ENCODE data around the gene KRTAP1-5. TPM values are rescaled to one million over a fixed set of nuclear protein-coding genes. Genes with fewer than 3 reads are reported as not detected.
"Not testable (repeated sequence)": the region's sequence is repeated elsewhere in the genome, so short reads cannot be mapped to it uniquely, and the experiment has no call there.

The KRTAP1-5 gene, protein sequence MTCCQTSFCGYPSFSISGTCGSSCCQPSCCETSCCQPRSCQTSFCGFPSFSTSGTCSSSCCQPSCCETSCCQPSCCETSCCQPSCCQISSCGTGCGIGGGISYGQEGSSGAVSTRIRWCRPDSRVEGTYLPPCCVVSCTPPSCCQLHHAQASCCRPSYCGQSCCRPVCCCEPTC
- total RNA-seq (not detected), polyA plus RNA-seq (not detected), total RNA-seq (0 to 0.09 (median 0) reads per million in 6 experiments)

DNA sequence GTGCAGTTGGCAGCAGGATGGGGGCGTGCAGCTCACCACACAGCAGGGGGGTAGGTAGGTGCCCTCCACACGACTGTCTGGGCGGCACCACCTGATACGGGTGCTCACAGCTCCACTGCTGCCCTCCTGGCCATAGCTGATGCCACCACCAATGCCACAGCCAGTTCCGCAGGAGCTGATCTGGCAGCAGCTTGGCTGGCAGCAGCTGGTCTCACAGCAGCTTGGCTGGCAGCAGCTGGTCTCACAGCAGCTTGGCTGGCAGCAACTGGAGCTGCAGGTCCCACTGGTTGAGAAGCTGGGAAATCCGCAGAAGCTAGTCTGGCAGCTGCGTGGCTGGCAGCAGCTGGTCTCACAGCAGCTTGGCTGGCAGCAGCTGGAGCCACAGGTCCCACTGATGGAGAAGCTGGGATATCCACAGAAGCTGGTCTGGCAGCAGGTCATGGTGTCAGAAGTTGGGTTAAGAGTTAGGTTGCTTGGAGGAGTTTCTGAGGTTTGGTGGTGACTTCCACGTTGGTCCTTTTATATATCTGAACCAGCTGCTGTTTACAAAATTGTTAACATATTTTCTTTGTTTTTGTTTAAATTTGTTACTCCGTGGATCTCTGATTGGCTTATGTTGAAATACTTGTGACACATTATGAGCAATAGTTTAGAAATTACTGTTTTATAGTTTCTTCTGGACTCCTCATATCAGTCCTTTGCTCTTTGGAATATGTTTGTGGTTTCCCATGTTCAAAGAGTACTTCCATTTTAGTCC, at the start of gene KRTAP1-5:
Gene KRTAP1-5, minus strand, starts transcription at position 494 of the 757 bp plus-strand sequence. Its CDS starts 53 bp downstream, at position 441.
- H3K27me3 Mint-ChIP-seq: peaks cover 0 to 21% (median 13%) of the 10 kb centered on the region in 5 donors
- H3K4me3 Mint-ChIP-seq: no peak within 1 kb of the TSS
- ATAC-seq (no peak), DNase-seq (no peak)
- no peak within 1 kb of the TSS for H3K27ac Mint-ChIP-seq
- peaks cover 0 to 14% (median 5%) of the 10 kb centered on the region in 4 donors for H3K4me1 Mint-ChIP-seq
- H3K36me3 Mint-ChIP-seq: no peaks in the 10 kb centered on the region
- peaks cover 0 to 5% (median 0%) of the 10 kb centered on the region in 9 donors for H3K9me3 Mint-ChIP-seq
- POLR2A ChIA-PET: no interaction called here

DNA sequence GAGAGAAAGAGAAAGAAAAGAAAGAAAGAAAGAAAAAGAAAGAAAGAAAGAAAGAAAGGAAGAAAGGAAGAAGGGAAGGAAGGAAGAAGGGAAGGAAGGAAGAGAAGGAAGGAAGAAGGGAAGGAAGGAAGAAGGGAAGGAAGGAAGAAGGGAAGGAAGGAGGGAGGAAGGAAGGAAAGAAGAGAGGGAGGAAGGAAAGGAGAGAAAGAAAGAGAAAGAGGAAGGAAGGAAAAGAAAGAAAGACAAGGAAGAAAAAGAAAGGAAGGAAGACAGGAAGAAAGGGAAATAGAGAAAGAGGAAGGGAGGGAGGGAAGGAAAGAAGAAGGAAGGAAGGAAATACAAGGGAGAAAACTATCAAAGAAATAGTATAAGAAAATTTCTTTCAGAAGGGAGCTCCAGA, 49.8 kb upstream of the KRTAP1-5 start:
- POLR2A ChIA-PET: no interaction called here
- ATAC-seq: no peak
- H3K27ac Mint-ChIP-seq: no peak overlapping the region

DNA sequence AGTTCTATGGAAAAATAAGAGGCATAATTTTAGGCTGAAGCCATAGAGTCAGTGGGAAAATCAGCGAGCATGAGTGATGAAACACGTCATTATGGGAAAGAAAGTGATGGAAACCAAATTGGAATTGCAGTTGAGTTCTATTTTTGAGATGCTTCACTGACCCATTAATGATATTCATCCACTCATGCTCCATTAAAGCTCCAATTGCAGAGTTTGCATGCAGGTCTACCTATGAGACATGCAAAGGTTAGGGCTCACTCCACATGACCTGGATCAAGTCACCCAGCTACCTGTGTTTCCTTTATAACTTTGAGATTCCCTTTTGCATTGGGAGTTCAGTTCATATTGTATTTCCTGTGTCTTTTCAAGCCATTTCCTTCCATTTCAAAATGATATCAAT, 46.7 kb upstream of the KRTAP1-5 start:
- POLR2A ChIA-PET: no interaction called here
- no peak overlapping the region for H3K4me3 Mint-ChIP-seq
- DNase-seq (no peak), ATAC-seq (no peak)
- no peaks in the 10 kb centered on the region for H3K36me3 Mint-ChIP-seq
- H3K4me1 Mint-ChIP-seq: peaks cover 0 to 6% (median 2%) of the 10 kb centered on the region in 4 donors
- no peak overlapping the region for H3K27ac Mint-ChIP-seq
- peaks cover 4 to 22% (median 12%) of the 10 kb centered on the region in 5 donors for H3K27me3 Mint-ChIP-seq
- H3K9me3 Mint-ChIP-seq: no peaks in the 10 kb centered on the region

More for the DNA sequence above, 49.8 kb upstream of the KRTAP1-5 start:
- no peak for DNase-seq
- peaks cover 4 to 22% (median 15%) of the 10 kb centered on the region in 5 donors for H3K27me3 Mint-ChIP-seq
- no peaks in the 10 kb centered on the region for H3K9me3 Mint-ChIP-seq
- H3K4me3 Mint-ChIP-seq: no peak overlapping the region
- H3K4me1 Mint-ChIP-seq: peaks cover 0 to 2% (median 0%) of the 10 kb centered on the region in 4 donors
- no peaks in the 10 kb centered on the region for H3K36me3 Mint-ChIP-seq

DNA sequence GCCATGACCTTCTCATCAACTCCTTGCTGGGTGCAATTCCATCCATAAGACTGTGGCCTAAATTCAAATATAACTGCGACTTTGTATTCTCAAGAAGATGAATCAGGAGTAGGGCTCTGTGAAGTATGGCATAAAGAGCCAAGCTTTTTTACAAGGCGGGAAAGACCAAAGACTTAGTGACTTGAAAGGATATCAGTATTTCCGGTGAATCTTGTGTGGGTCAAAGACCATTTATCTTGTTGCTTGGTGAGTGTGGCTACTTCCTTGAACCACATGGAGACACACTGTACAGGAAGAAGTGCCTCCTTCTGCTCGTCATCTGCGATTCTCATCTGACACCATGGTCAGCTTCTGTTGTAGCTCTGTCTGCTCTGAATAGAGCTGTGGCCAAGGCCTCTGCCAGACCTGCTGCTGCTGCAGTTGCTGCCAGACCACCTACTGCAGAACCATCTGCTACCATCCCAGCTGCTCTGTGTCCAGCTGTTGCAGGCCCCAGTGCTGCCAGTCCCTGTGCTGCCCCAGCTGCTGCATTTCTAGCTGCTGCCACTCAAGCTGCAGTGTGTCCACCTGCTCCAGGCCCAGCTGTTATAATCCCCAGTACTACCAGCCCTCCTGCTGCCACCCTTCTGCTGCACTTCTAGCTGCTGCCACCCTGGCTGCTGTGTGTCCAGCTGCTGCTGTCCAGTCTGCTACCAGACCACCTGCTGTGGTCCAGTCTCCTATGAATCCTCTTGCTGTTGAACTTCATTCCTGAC, 44.8 kb upstream of the KRTAP1-5 start:
- no peak for ATAC-seq
- Mint-ChIP-seq H3K27me3 (peaks cover 4 to 19% (median 11%) of the 10 kb centered on the region in 5 donors), H3K36me3 (no peaks in the 10 kb centered on the region), H3K4me3 (no peak overlapping the region), H3K4me1 (peaks cover 0 to 6% (median 2%) of the 10 kb centered on the region in 4 donors), H3K9me3 (no peaks in the 10 kb centered on the region), H3K27ac (no peak overlapping the region)
- POLR2A ChIA-PET: no interaction called here
- DNase-seq: no peak

DNA sequence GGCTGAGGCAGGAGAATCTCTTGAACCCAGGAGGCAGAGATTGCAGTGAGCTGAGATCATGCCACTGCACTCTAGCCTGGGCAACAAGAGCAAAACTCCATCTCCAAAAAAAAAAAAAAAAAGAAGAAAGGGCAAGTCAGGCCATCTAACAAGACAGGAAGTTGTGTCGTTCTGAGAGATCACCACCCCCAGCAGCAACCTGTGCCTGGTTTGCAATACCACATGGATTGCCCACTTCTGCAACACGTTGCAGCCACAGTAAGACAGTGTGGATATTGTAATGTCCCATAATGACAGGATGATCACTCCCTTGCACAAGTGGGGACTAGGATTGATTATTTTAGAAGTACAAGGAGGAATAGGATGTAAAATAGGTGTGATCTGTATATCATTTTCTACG, 42.0 kb upstream of the KRTAP1-5 start:
- H3K27ac Mint-ChIP-seq: no peak overlapping the region
- DNase-seq (no peak), ATAC-seq (no peak)
- H3K4me1 Mint-ChIP-seq: peaks cover 0 to 6% (median 1%) of the 10 kb centered on the region in 4 donors
- H3K9me3 Mint-ChIP-seq: no peaks in the 10 kb centered on the region
- no peak overlapping the region for H3K4me3 Mint-ChIP-seq
- peaks cover 0 to 2% (median 0%) of the 10 kb centered on the region in 5 donors for H3K27me3 Mint-ChIP-seq
- no peaks in the 10 kb centered on the region for H3K36me3 Mint-ChIP-seq
- POLR2A ChIA-PET: no interaction called here

DNA sequence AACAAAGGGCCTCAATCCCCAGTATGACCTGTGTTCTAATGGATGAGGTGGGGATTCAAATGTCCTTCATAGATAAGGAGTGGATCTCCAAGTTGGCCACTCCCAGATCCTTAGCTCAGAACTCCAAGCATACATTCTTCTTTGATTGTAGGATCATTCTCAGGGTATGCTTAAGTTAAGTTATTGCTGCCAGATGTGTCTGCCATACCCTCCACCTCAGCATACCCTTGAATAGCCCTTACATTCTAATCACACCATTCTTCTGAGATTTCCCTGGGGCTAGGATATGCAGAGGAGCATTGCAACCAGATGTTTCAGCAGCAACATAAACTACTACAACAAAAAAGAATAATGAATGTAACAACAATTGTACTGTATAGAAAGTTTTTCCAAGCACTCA, 40.3 kb upstream of the KRTAP1-5 start:
- ATAC-seq: no peak
- no peaks in the 10 kb centered on the region for H3K9me3 Mint-ChIP-seq
- DNase-seq: no peak
- peaks cover 0 to 6% (median 1%) of the 10 kb centered on the region in 4 donors for H3K4me1 Mint-ChIP-seq
- no peak overlapping the region for H3K4me3 Mint-ChIP-seq
- H3K27me3 Mint-ChIP-seq: peaks cover 0 to 7% (median 2%) of the 10 kb centered on the region in 5 donors
- no peaks in the 10 kb centered on the region for H3K36me3 Mint-ChIP-seq
- POLR2A ChIA-PET: no interaction called here
- H3K27ac Mint-ChIP-seq: no peak overlapping the region

DNA sequence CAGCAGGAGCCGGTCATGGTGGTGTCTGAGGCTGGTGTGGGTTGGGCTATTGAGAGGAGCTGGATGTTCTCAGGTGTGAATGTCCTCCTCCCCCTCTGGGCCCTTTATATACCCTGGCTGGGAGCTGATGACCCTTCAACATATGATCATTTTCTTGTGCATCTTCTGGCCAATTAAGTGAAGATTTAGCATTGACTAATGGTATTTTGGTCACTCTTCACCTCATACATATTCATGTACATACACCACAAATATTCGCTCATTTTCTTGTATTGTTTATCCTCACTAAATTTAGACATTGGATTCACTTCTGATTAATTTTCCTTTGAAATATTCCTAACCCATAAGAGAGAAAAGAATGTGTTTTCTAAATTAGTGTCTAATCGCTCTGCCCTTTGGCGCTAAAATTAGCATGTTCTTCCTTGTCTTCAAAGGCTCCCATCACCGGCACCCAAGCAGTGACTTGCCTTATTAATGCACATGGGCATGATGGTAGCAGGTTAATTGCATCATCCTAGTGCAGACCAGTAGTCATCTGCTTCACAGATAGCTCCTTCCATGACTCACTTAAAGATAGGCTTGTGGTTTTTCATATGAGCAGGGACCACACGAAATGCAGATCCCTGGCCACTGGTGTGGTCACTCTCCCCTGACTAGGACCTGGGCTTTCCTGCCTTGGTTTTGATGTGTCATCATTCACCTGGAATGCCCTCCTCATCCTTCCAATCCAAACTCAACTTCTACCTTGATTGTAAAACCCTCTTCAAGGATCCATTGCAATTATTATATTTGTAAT, 39.0 kb upstream of the KRTAP1-5 start, which contains the start of gene KRTAP2-4:
Gene KRTAP2-4, minus strand, starts transcription at position 51 of the 796 bp plus-strand sequence. Its CDS starts 34 bp downstream, at position 17.
- Mint-ChIP-seq H3K27ac (no peak within 1 kb of the TSS), H3K4me3 (no peak within 1 kb of the TSS), H3K27me3 (peaks cover under 1 to 13% (median 5%) of the 10 kb centered on the region in 5 donors), H3K9me3 (no peaks in the 10 kb centered on the region), H3K36me3 (no peaks in the 10 kb centered on the region), H3K4me1 (peaks cover 0 to 6% (median 1%) of the 10 kb centered on the region in 4 donors)
- no peak for DNase-seq
- no peak for ATAC-seq
- POLR2A ChIA-PET: no interaction called here

DNA sequence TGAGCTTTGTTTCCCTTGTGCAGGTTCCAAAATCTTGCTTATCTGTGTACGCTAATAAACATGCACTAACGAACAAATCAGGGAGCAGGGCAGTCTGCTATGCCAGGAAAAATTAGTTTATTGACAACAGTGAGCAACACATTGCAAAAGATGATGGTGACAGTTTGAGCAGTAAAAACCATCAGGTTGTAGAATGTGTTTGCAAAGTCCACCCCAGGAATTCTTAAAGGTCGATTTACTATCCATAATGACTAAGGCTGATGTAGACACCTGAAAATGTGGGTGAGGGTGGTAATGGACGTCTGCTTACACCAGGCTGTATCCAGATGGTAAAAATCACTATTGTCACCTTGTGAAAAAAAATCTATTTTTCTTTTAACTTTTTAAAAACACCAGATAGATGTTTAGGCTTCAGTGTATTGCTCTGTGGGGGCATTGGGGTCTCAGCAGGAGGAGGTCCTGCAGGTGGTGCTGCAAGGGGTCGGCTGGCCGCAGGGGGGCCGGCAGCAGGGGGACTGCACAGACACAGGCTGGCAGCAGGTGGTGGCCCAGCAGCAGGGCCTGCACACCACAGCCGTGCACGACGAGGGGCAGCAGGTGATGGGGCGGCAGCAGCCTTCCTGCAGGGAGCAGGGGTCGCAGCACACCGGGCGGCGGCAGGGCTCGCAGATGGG, 38.1 kb upstream of the KRTAP1-5 start:
- H3K4me1 Mint-ChIP-seq, H3K4me3 Mint-ChIP-seq, ATAC-seq, DNase-seq, H3K9me3 Mint-ChIP-seq, H3K36me3 Mint-ChIP-seq, POLR2A ChIA-PET, H3K27ac Mint-ChIP-seq: not testable (repeated sequence)
- peaks cover 8 to 20% (median 11%) of the 10 kb centered on the region in 5 donors for H3K27me3 Mint-ChIP-seq

DNA sequence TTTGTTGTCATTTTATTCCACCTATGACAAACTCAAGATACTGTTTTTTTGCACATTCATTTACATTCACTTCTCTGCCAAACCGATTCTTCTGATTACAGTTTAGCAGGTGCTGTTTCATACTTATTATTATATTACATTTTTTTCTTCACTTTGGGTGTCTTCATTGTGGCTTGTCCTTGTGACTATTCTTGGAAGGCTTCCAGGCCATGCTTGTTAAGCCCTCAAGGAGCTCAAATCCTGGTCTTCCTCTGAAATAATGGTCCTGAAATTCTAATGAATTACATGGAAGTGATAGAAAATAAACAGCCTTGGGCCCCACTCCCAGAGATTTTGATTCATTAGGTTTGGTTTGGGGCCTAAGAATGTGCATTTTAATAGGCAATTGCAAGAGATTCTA, 37.3 kb upstream of the KRTAP1-5 start:
- no peaks in the 10 kb centered on the region for H3K36me3 Mint-ChIP-seq
- no peak overlapping the region for H3K27ac Mint-ChIP-seq
- POLR2A ChIA-PET: no interaction called here

DNA sequence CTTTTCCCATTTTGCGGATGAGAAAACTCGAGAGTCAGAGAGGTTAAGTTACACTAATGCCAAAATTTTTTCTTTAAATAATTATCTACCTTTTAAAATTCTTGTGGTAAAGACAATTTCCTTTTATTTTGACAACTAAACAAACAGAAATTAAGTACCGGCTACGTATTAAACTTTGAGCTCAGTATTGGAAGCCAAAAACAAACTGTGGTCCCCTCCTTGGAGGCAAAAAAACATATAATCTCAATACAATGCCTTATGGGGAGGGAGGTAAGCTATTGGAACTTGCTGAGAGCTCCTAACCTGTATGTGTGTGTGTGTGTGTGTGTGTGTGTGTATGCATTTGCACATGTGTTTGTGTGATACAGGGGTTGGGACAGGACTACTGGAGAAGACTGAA, 36.4 kb upstream of the KRTAP1-5 start:
- POLR2A ChIA-PET: no interaction called here
- no peaks in the 10 kb centered on the region for H3K4me1 Mint-ChIP-seq
- DNase-seq (no peak), ATAC-seq (no peak)
- H3K36me3 Mint-ChIP-seq: no peaks in the 10 kb centered on the region
- H3K27me3 Mint-ChIP-seq: peaks cover 14 to 32% (median 21%) of the 10 kb centered on the region in 5 donors
- H3K9me3 Mint-ChIP-seq: no peaks in the 10 kb centered on the region
- no peak overlapping the region for H3K27ac Mint-ChIP-seq
- H3K4me3 Mint-ChIP-seq: no peak overlapping the region

More for the DNA sequence above, 37.3 kb upstream of the KRTAP1-5 start:
- Mint-ChIP-seq H3K4me1 (peaks cover 0 to 5% (median 1%) of the 10 kb centered on the region in 4 donors), H3K9me3 (no peaks in the 10 kb centered on the region), H3K27me3 (peaks cover 11 to 24% (median 18%) of the 10 kb centered on the region in 5 donors), H3K4me3 (no peak overlapping the region)
- DNase-seq (no peak), ATAC-seq (no peak)

DNA sequence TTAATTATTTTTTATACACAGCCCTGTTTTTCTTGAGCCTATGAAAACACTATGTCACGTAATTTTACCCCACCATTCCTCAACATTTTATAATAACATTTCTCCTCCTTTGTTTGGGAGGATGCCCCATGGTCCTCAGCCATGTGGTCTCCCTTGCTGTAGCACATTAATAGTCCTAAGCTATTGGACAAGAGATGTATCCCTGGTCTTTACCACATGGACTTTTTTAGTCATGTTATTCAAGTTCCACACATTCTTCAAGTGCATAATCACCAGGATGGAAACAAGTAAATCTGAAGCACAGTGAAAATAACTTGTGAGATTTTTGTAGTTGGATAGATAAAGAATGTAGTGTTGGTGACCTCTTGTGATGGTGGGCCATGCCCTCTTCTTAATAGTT, 35.0 kb upstream of the KRTAP1-5 start:
- H3K27ac Mint-ChIP-seq: no peak overlapping the region
- no peak overlapping the region for H3K4me3 Mint-ChIP-seq
- peaks cover 14 to 41% (median 22%) of the 10 kb centered on the region in 5 donors for H3K27me3 Mint-ChIP-seq
- peaks cover 0 to 7% (median 0%) of the 10 kb centered on the region in 9 donors for H3K9me3 Mint-ChIP-seq
- peaks cover 0 to 7% (median 4%) of the 10 kb centered on the region in 3 donors for H3K36me3 Mint-ChIP-seq
- ATAC-seq (no peak), DNase-seq (no peak)
- no peaks in the 10 kb centered on the region for H3K4me1 Mint-ChIP-seq
- POLR2A ChIA-PET: no interaction called here
